Activated CD8-positive, alpha-beta memory T cell treated with anti-CD3 and anti-CD28 coated beads, Interleukin-2, amount 10 ng/mL, durations not matched to agents 7 days and 5 days (primary cell): ENCODE data around the gene KRTAP10-8. TPM values are rescaled to one million over a fixed set of nuclear protein-coding genes. Genes with fewer than 3 reads are reported as not detected.
A peak's percentile ranks its signal among the peaks of the same experiment; 100 is the strongest.

Source experiments
- ATAC-seq: fragments of 150-1000 bp; cut with Tn5 transposase; one replicate; pipeline ENCODE4 v1.10.0; 2021; ENCODE audit warnings: moderate library complexity
- CTCF ChIA-PET: fragments of 350-600 bp; sonication (Branson Sonifier 250); formaldehyde crosslinking; loops from one replicate; lab custom pipeline; 2021; ENCODE audit warnings: antibody characterized with exemption; lab: Charles Lee
- DNase-seq: peaks from one replicate; pipeline ENCODE4 v3.0.0-alpha.2; 2020
- H3K27ac Mint-ChIP-seq: one replicate; pipeline ENCODE4 v1.8.0; 2021; ENCODE audit warnings: mild to moderate bottlenecking, mixed read lengths
- H3K27me3 Mint-ChIP-seq: one replicate; pipeline ENCODE4 v1.8.0; 2021; ENCODE audit warnings: mixed read lengths
- H3K36me3 Mint-ChIP-seq: one replicate; pipeline ENCODE4 v1.8.0; 2021; ENCODE audit warnings: mild to moderate bottlenecking, mixed read lengths
- H3K4me1 Mint-ChIP-seq: one replicate; pipeline ENCODE4 v1.8.0; 2021; ENCODE audit warnings: mixed read lengths
- H3K4me3 Mint-ChIP-seq: one replicate; pipeline ENCODE4 v1.8.0; 2021; ENCODE audit warnings: mild to moderate bottlenecking, moderate library complexity, mixed read lengths
- H3K9me3 Mint-ChIP-seq: one replicate; pipeline ENCODE4 v1.8.0; 2022; ENCODE audit warnings: low read depth, mixed read lengths
- total RNA-seq, 2 experiments: library from RNA; stranded (reverse); gene quantifications; one replicate each; pipeline ENCODE4 v1.2.3, GENCODE V29; 2021

The KRTAP10-8 gene
- total RNA-seq, 2 experiments from 2014 or later = not detected

GRCh38 chr21:44612669-44613229 lies 870 bp downstream of the KRTAP10-8 start:
- H3K27me3 Mint-ChIP-seq = peaks cover 6% of the 10 kb centered on the region

GRCh38 chr21:44613386-44614155 lies 1.7 kb downstream of the KRTAP10-8 start:
- Mint-ChIP-seq H3K36me3 (peaks cover 12% of the 10 kb centered on the region), H3K4me3 (no peak overlapping the region), H3K27me3 (peaks cover 4% of the 10 kb centered on the region), H3K9me3 (peaks cover 16% of the 10 kb centered on the region), H3K4me1 (peaks cover 6% of the 10 kb centered on the region), H3K27ac (no peak overlapping the region)
- CTCF ChIA-PET = no interaction called here
- no peak for ATAC-seq
- DNase-seq = no peak

More at GRCh38 chr21:44612669-44613229, 870 bp downstream of the KRTAP10-8 start:
- CTCF ChIA-PET = no interaction called here
- peaks cover 6% of the 10 kb centered on the region for H3K36me3 Mint-ChIP-seq
- no peak for ATAC-seq
- DNase-seq = no peak
- no peak overlapping the region for H3K4me3 Mint-ChIP-seq
- no peaks in the 10 kb centered on the region for H3K4me1 Mint-ChIP-seq
- peaks cover 16% of the 10 kb centered on the region for H3K9me3 Mint-ChIP-seq
- no peak overlapping the region for H3K27ac Mint-ChIP-seq

GRCh38 chr21:44614161-44614631 lies 2.3 kb downstream of the KRTAP10-8 start:
- Mint-ChIP-seq H3K36me3 (peaks cover 18% of the 10 kb centered on the region), H3K27ac (no peak overlapping the region), H3K4me3 (no peak overlapping the region), H3K27me3 (peaks cover 2% of the 10 kb centered on the region), H3K9me3 (peaks cover 14% of the 10 kb centered on the region), H3K4me1 (peaks cover 12% of the 10 kb centered on the region)
- ATAC-seq (no peak), DNase-seq (no peak)
- CTCF ChIA-PET = no interaction called here

GRCh38 chr21:44614961-44615391 lies 3.1 kb downstream of the KRTAP10-8 start:
- CTCF ChIA-PET = no interaction called here
- peaks cover 20% of the 10 kb centered on the region for H3K36me3 Mint-ChIP-seq

GRCh38 chr21:44615466-44615865 lies 3.6 kb downstream of the KRTAP10-8 start:
- CTCF ChIA-PET = no interaction called here
- H3K27me3 Mint-ChIP-seq = no peaks in the 10 kb centered on the region
- H3K9me3 Mint-ChIP-seq = peaks cover 16% of the 10 kb centered on the region
- H3K4me1 Mint-ChIP-seq = peaks cover 21% of the 10 kb centered on the region
- no peak overlapping the region for H3K4me3 Mint-ChIP-seq
- DNase-seq (no peak), ATAC-seq (no peak)
- H3K27ac Mint-ChIP-seq = no peak overlapping the region
- peaks cover 23% of the 10 kb centered on the region for H3K36me3 Mint-ChIP-seq

More at GRCh38 chr21:44614961-44615391, 3.1 kb downstream of the KRTAP10-8 start:
- no peaks in the 10 kb centered on the region for H3K27me3 Mint-ChIP-seq
- H3K9me3 Mint-ChIP-seq = peaks cover 13% of the 10 kb centered on the region
- ATAC-seq = no peak
- DNase-seq = no peak
- H3K27ac Mint-ChIP-seq = no peak overlapping the region
- H3K4me1 Mint-ChIP-seq = peaks cover 19% of the 10 kb centered on the region
- H3K4me3 Mint-ChIP-seq = no peak overlapping the region

GRCh38 chr21:44615911-44616590 lies 4.2 kb downstream of the KRTAP10-8 start:
- CTCF ChIA-PET = no interaction called here
- Mint-ChIP-seq H3K27me3 (no peaks in the 10 kb centered on the region), H3K4me3 (no peak overlapping the region), H3K27ac (no peak overlapping the region), H3K9me3 (peaks cover 21% of the 10 kb centered on the region), H3K4me1 (peaks cover 21% of the 10 kb centered on the region), H3K36me3 (peaks cover 28% of the 10 kb centered on the region)
- no peak for ATAC-seq
- no peak for DNase-seq

- peaks cover 28% of the 10 kb centered on the region for H3K36me3 Mint-ChIP-seq
- H3K4me1 Mint-ChIP-seq = peaks cover 21% of the 10 kb centered on the region
- CTCF ChIA-PET = no interaction called here
- no peaks in the 10 kb centered on the region for H3K27me3 Mint-ChIP-seq
- ATAC-seq (no peak), DNase-seq (no peak)
- H3K27ac Mint-ChIP-seq = no peak overlapping the region
- peaks cover 17% of the 10 kb centered on the region for H3K9me3 Mint-ChIP-seq
- no peak overlapping the region for H3K4me3 Mint-ChIP-seq
These were observed 4.7 kb downstream of the KRTAP10-8 start for GRCh38 chr21:44616591-44616926.

- H3K36me3 Mint-ChIP-seq = peaks cover 28% of the 10 kb centered on the region
- DNase-seq (no peak), ATAC-seq (no peak)
- no peaks in the 10 kb centered on the region for H3K27me3 Mint-ChIP-seq
- H3K4me1 Mint-ChIP-seq = peaks cover 21% of the 10 kb centered on the region
- no peak overlapping the region for H3K27ac Mint-ChIP-seq
- peaks cover 15% of the 10 kb centered on the region for H3K9me3 Mint-ChIP-seq
- CTCF ChIA-PET = no interaction called here
- no peak overlapping the region for H3K4me3 Mint-ChIP-seq
These were observed 5.2 kb downstream of the KRTAP10-8 start for GRCh38 chr21:44617071-44617501.

GRCh38 chr21:44618504-44618903 lies 6.6 kb downstream of the KRTAP10-8 start:
- Mint-ChIP-seq H3K4me1 (peaks cover 21% of the 10 kb centered on the region), H3K9me3 (peaks cover 20% of the 10 kb centered on the region), H3K27ac (peak overlapping the region; percentile 82), H3K4me3 (peak overlapping the region; percentile 25), H3K36me3 (peaks cover 30% of the 10 kb centered on the region), H3K27me3 (no peaks in the 10 kb centered on the region)
- CTCF ChIA-PET = interaction anchor here (0.6 to 1.2 kb wide), 4 partner anchors 71 to 211 kb away, joined by 3 read pairs; no protein-coding TSS in a partner anchor
- ATAC-seq (peak; percentile 3), DNase-seq (no peak)

GRCh38 chr21:44618909-44619308 lies 7.0 kb downstream of the KRTAP10-8 start:
- Mint-ChIP-seq H3K4me1 (peaks cover 21% of the 10 kb centered on the region), H3K36me3 (peaks cover 33% of the 10 kb centered on the region), H3K4me3 (peak overlapping the region; percentile 34), H3K27me3 (no peaks in the 10 kb centered on the region), H3K27ac (peak overlapping the region; percentile 82), H3K9me3 (peaks cover 24% of the 10 kb centered on the region)
- ATAC-seq (peak; percentile 99), DNase-seq (peak; percentile 82)
- CTCF ChIA-PET = interaction anchor here (1.0 to 1.2 kb wide), 3 partner anchors 71 to 174 kb away, joined by 3 read pairs; no protein-coding TSS in a partner anchor

GRCh38 chr21:44619886-44620285 lies 8.0 kb downstream of the KRTAP10-8 start:
- H3K4me3 Mint-ChIP-seq = no peak overlapping the region
- peaks cover 33% of the 10 kb centered on the region for H3K9me3 Mint-ChIP-seq
- ATAC-seq (no peak), DNase-seq (no peak)
- H3K36me3 Mint-ChIP-seq = peaks cover 39% of the 10 kb centered on the region
- peaks cover 6% of the 10 kb centered on the region for H3K27me3 Mint-ChIP-seq
- peaks cover 21% of the 10 kb centered on the region for H3K4me1 Mint-ChIP-seq
- H3K27ac Mint-ChIP-seq = no peak overlapping the region
- CTCF ChIA-PET = no interaction called here

- Mint-ChIP-seq H3K4me3 (no peak overlapping the region), H3K9me3 (peaks cover 35% of the 10 kb centered on the region), H3K27ac (no peak overlapping the region)
These were observed 11.7 kb downstream of the KRTAP10-8 start for GRCh38 chr21:44623575-44623974.

GRCh38 chr21:44625756-44626155 lies 13.9 kb downstream of the KRTAP10-8 start:
- CTCF ChIA-PET = no interaction called here
- H3K4me1 Mint-ChIP-seq = peaks cover 13% of the 10 kb centered on the region

More at GRCh38 chr21:44623575-44623974, 11.7 kb downstream of the KRTAP10-8 start:
- DNase-seq (no peak), ATAC-seq (no peak)
- H3K4me1 Mint-ChIP-seq = peaks cover 17% of the 10 kb centered on the region
- H3K36me3 Mint-ChIP-seq = peaks cover 35% of the 10 kb centered on the region
- CTCF ChIA-PET = no interaction called here
- H3K27me3 Mint-ChIP-seq = peaks cover 8% of the 10 kb centered on the region

More at GRCh38 chr21:44625756-44626155, 13.9 kb downstream of the KRTAP10-8 start:
- ATAC-seq (no peak), DNase-seq (no peak)
- peaks cover 8% of the 10 kb centered on the region for H3K27me3 Mint-ChIP-seq
- H3K4me3 Mint-ChIP-seq = no peak overlapping the region
- no peak overlapping the region for H3K27ac Mint-ChIP-seq
- H3K9me3 Mint-ChIP-seq = peaks cover 33% of the 10 kb centered on the region
- H3K36me3 Mint-ChIP-seq = peaks cover 23% of the 10 kb centered on the region
